Right lobe of liver (tissue), 4 donors: Measurements from ENCODE around the gene XDH.

Experiments used
- CTCF ChIP-seq, 4 donors: fragments of 200-600 bp in 3 of 4; fragments of 450-650 bp in 1 of 4; IDR thresholded peaks; one replicate each; pipeline versions ENCODE4 v1.5.1 to v1.8.0; 2016 to 2022; ENCODE audit warnings: antibody characterized with exemption in 4 of 4, mild to moderate bottlenecking in 2 of 4
- POLR2A ChIP-seq: fragments of 450-650 bp; IDR thresholded peaks from one replicate; pipeline ENCODE4 v1.6.1; 2017; ENCODE audit warnings: antibody characterized with exemption, mild to moderate bottlenecking
- donor health status: DM: no; HTN: no; CAD: no.
- donor health status: DM: no; HTN: no; CAD: no.
- donor health status: DM: no; HTN: yes; CAD: no.

- TF ChIP-seq CTCF (IDR thresholded peaks at IDR 0.05) (no peak), POLR2A (no peak)
These were observed 95.9 kb downstream of the XDH start for GRCh38 chr2:31318361-31319336.
